GM20431 (cell line): Measurements from ENCODE around the gene DCAF11.

ENCODE experiments used
- in situ Hi-C: fragments of 300-500 bp; cut with MseI, MboI; formaldehyde crosslinking; loops from one replicate; pipeline ENCODE4 v1.15.0; 2020; ENCODE audit warnings: low sequenced_read_pairs; ENCODE audit not compliant: unreplicated experiment

Gene DCAF11

GRCh38 chr14:24150567-24150966, 36.0 kb downstream of the DCAF11 start:
- in situ Hi-C loops, result no loop called here

- in situ Hi-C loops, result no loop called here
Observed at GRCh38 chr14:24150993-24151392, 36.4 kb downstream of the DCAF11 start.

GRCh38 chr14:24151404-24152080, 37.0 kb downstream of the DCAF11 start:
- in situ Hi-C loops, result no loop called here

- in situ Hi-C loops, result no loop called here
Observed at GRCh38 chr14:24155100-24155499, 40.5 kb downstream of the DCAF11 start.

GRCh38 chr14:24156840-24157239, 42.3 kb downstream of the DCAF11 start:
- in situ Hi-C loops, result no loop called here

GRCh38 chr14:24157331-24157730, 42.8 kb downstream of the DCAF11 start:
- in situ Hi-C loops, result no loop called here

GRCh38 chr14:24159777-24160498, 45.4 kb downstream of the DCAF11 start:
- in situ Hi-C loops, result no loop called here

GRCh38 chr14:24160499-24160849, 45.9 kb downstream of the DCAF11 start:
- in situ Hi-C loops, result no loop called here

GRCh38 chr14:24160850-24161804, 46.5 kb downstream of the DCAF11 start, which contains the start of gene IRF9:
Gene IRF9, plus strand, starts transcription at chr14:24161265. Its CDS starts 880 bp downstream, at chr14:24162145.
- in situ Hi-C loops, result no loop called here

- in situ Hi-C loops, result no loop called here
Observed at GRCh38 chr14:24162093-24162492, 47.5 kb downstream of the DCAF11 start.

- in situ Hi-C loops, result no loop called here
Observed at GRCh38 chr14:24164518-24164991, 50.0 kb downstream of the DCAF11 start.

GRCh38 chr14:24165785-24166184, 51.2 kb downstream of the DCAF11 start:
- in situ Hi-C loops, result no loop called here

- in situ Hi-C loops, result no loop called here
Observed at GRCh38 chr14:24167469-24168114, 53.0 kb downstream of the DCAF11 start.

GRCh38 chr14:24171422-24172260, 57.1 kb downstream of the DCAF11 start, which contains the start of gene REC8:
Gene REC8, plus strand, starts transcription at chr14:24172080. Its CDS starts 473 bp downstream, at chr14:24172553.
- in situ Hi-C loops, result no loop called here

- in situ Hi-C loops, result no loop called here
Observed at GRCh38 chr14:24172261-24172860, 57.8 kb downstream of the DCAF11 start.

- in situ Hi-C loops, result no loop called here
Observed at GRCh38 chr14:24172871-24173281, 58.3 kb downstream of the DCAF11 start.
